22Rv1 (cell line): ENCODE results near the gene LAMP1.

ENCODE experiments used
- CTCF ChIP-seq: fragments of 450-650 bp; IDR thresholded peaks from 2 replicates; pipeline ENCODE4 v1.5.1; 2017; ENCODE audit warnings: mild to moderate bottlenecking
- ZFX ChIP-seq: fragments of 450-650 bp; IDR thresholded peaks from 2 replicates; pipeline ENCODE4 v1.6.1; 2017; ENCODE audit warnings: antibody characterized with exemption, borderline replicate concordance

- TF ChIP-seq ZFX (no peak), CTCF (no peak)
Measured at GRCh38 chr13:113357529-113357928, 60.5 kb downstream of the LAMP1 start.
